Fibroblast of lung (primary cell): ENCODE measurements around the gene CRACR2A. TPM values are rescaled to one million over a fixed set of nuclear protein-coding genes. Genes with fewer than 3 reads are reported as not detected.

Experiments used
- DNase-seq, 2 donors: peaks; one replicate each; pipeline versions ENCODE4 v3.0.0 to v3.0.0-alpha.2; 2010; ENCODE audit warnings: low read depth in 2 of 2
- H2AFZ ChIP-seq: 2 replicates; pipeline ENCODE4 v1.5.1; 2012; ENCODE audit warnings: low read length, control low read depth, inconsistent platforms
- H3K27ac ChIP-seq: 2 replicates; pipeline ENCODE4 v1.5.1; 2011; ENCODE audit warnings: low read length, control low read depth; ENCODE audit not compliant: insufficient read depth
- H3K27me3 ChIP-seq: 2 replicates; pipeline ENCODE4 v1.5.1; 2011; ENCODE audit warnings: mild to moderate bottlenecking, low read length; ENCODE audit not compliant: control insufficient read depth, insufficient read depth
- H3K36me3 ChIP-seq: 2 replicates; pipeline ENCODE4 v1.5.1; 2011; ENCODE audit warnings: low read length; ENCODE audit not compliant: control insufficient read depth, insufficient read depth
- H3K4me1 ChIP-seq: 2 replicates; pipeline ENCODE4 v1.5.1; 2011; ENCODE audit warnings: low read length; ENCODE audit not compliant: control insufficient read depth, insufficient read depth; ENCODE audit errors: extremely low read depth
- H3K4me2 ChIP-seq: 2 replicates; pipeline ENCODE4 v1.5.1; 2011; ENCODE audit warnings: low read length, control low read depth; ENCODE audit not compliant: insufficient read depth; ENCODE audit errors: extremely low read depth
- H3K4me3 ChIP-seq, 4 experiments: fragments of 200-600 bp in 1 of 4; sonication (generic) in 1 of 4; replicated peaks in 1 of 4; 2 replicates each; pipeline ENCODE4 v1.5.1; 2011 to 2016; ENCODE audit warnings: low read length in 4 of 4, low read depth in 3 of 4, mild to moderate bottlenecking in 3 of 4, control low read depth in 2 of 4, inconsistent platforms in 1 of 4, mixed read lengths in 1 of 4; ENCODE audit not compliant: insufficient read depth in 1 of 4; ENCODE audit errors: control extremely low read depth in 1 of 4
- H3K79me2 ChIP-seq: 2 replicates; pipeline ENCODE4 v1.5.1; 2012; ENCODE audit warnings: mild to moderate bottlenecking, low read length, inconsistent platforms; ENCODE audit not compliant: control insufficient read depth, insufficient read depth
- H3K9ac ChIP-seq: 2 replicates; pipeline ENCODE4 v1.5.1; 2011; ENCODE audit warnings: mild to moderate bottlenecking, low read length, control low read depth; ENCODE audit not compliant: insufficient read depth
- H3K9me3 ChIP-seq: 2 replicates; pipeline ENCODE4 v1.5.1; 2012; ENCODE audit warnings: low read depth, low read length; ENCODE audit not compliant: control insufficient read depth, insufficient read depth
- H4K20me1 ChIP-seq: 2 replicates; pipeline ENCODE4 v1.5.1; 2011; ENCODE audit warnings: low read length; ENCODE audit not compliant: control insufficient read depth, insufficient read depth; ENCODE audit errors: extremely low read depth
- CTCF ChIP-seq, 2 donors: IDR thresholded peaks in 1 of 2; conservative IDR thresholded peaks in 1 of 2; 1 replicate in 1 of 2; 2 replicates in 1 of 2; pipeline ENCODE4 v1.5.1; 2011 to 2012; ENCODE audit warnings: low read length in 2 of 2, control low read depth in 1 of 2, inconsistent platforms in 1 of 2, low read depth in 1 of 2, mild to moderate bottlenecking in 1 of 2
- EZH2 ChIP-seq: IDR thresholded peaks from 2 replicates; pipeline ENCODE4 v1.5.1; 2012; ENCODE audit warnings: low read length, control low read depth, mild to moderate bottlenecking; ENCODE audit errors: missing control alignments
- polyA plus RNA-seq, 2 donors: library from polyadenylated mRNA; depleted of rRNA in 1 of 2; stranded (reverse) in 1 of 2; unstranded in 1 of 2; fragments of >200 nt; gene quantifications; 2 replicates each; pipeline ENCODE4 v1.2.1, GENCODE V29; 2011 to 2012; ENCODE audit warnings: missing spikeins in 1 of 2
- total RNA-seq: library from RNA; depleted of rRNA; stranded (reverse); fragments of >200 nt; gene quantifications from 2 replicates; pipeline ENCODE4 v1.2.1, GENCODE V29; 2014

The CRACR2A gene
- total and polyA plus RNA-seq, 2 donors (not counting 1 experiment from before 2014, with no cell fraction given): 5.8 to 5.9 TPM

GRCh38 chr12:3727877-3728632 is 24.9 kb downstream of the CRACR2A start:
- H3K27ac ChIP-seq: no peak overlapping the region
- H3K4me3 ChIP-seq: no peak overlapping the region
- peak overlapping the region; percentile 13 for H3K4me2 ChIP-seq

GRCh38 chr12:3727354-3727753 is 25.6 kb downstream of the CRACR2A start:
- Histone ChIP-seq H3K4me3 (no peak overlapping the region), H3K4me1 (no peaks in the 10 kb centered on the region)

More at GRCh38 chr12:3727877-3728632, 24.9 kb downstream of the CRACR2A start:
- no peak overlapping the region for H3K9ac ChIP-seq
- H3K4me1 ChIP-seq: no peaks in the 10 kb centered on the region
- TF ChIP-seq CTCF (conservative IDR thresholded peaks at IDR 0.05 in 1 of 2, IDR thresholded peaks at IDR 0.05 in 1 of 2; ENCODE audit: low read depth in 1 of 2, low read length in 2 of 2) (no peak), EZH2 (no peak)
- H2AFZ ChIP-seq: no peak overlapping the region
- H3K27me3 ChIP-seq: no peaks in the 10 kb centered on the region
- no peaks in the 10 kb centered on the region for H3K79me2 ChIP-seq
- no peaks in the 10 kb centered on the region for H3K9me3 ChIP-seq
- peak; percentile 48 to 54 for DNase-seq
- no peaks in the 10 kb centered on the region for H4K20me1 ChIP-seq
- H3K36me3 ChIP-seq: no peaks in the 10 kb centered on the region

GRCh38 chr12:3726456-3726855 is 26.5 kb downstream of the CRACR2A start:
- TF ChIP-seq EZH2: no peak
- TF ChIP-seq CTCF (conservative IDR thresholded peaks at IDR 0.05 in 1 of 2, IDR thresholded peaks at IDR 0.05 in 1 of 2; ENCODE audit: low read depth in 1 of 2, low read length in 2 of 2): no peak
- no peaks in the 10 kb centered on the region for H3K79me2 ChIP-seq
- no peaks in the 10 kb centered on the region for H3K36me3 ChIP-seq
- no peak overlapping the region for H2AFZ ChIP-seq
- no peaks in the 10 kb centered on the region for H4K20me1 ChIP-seq
- H3K4me2 ChIP-seq: no peak overlapping the region
- H3K4me1 ChIP-seq: no peaks in the 10 kb centered on the region
- H3K27ac ChIP-seq: no peak overlapping the region
- H3K9ac ChIP-seq: no peak overlapping the region
- H3K27me3 ChIP-seq: no peaks in the 10 kb centered on the region
- DNase-seq: no peak
- no peak overlapping the region for H3K4me3 ChIP-seq
- H3K9me3 ChIP-seq: no peaks in the 10 kb centered on the region

More at GRCh38 chr12:3727354-3727753, 25.6 kb downstream of the CRACR2A start:
- Histone ChIP-seq H4K20me1 (no peaks in the 10 kb centered on the region), H3K36me3 (no peaks in the 10 kb centered on the region), H3K4me2 (no peak overlapping the region), H2AFZ (no peak overlapping the region), H3K9me3 (no peaks in the 10 kb centered on the region), H3K79me2 (no peaks in the 10 kb centered on the region), H3K9ac (no peak overlapping the region), H3K27me3 (no peaks in the 10 kb centered on the region), H3K27ac (no peak overlapping the region)
- no peak for TF ChIP-seq EZH2
- TF ChIP-seq CTCF (conservative IDR thresholded peaks at IDR 0.05 in 1 of 2, IDR thresholded peaks at IDR 0.05 in 1 of 2; ENCODE audit: low read depth in 1 of 2, low read length in 2 of 2): no peak
- DNase-seq: no peak
